ENCODE measurements around the gene SHH. TPM values are rescaled to one million over a fixed set of nuclear protein-coding genes. Genes with fewer than 3 reads are reported as not detected.
A peak's percentile ranks its signal among the peaks of the same experiment; 100 is the strongest.

SHH gene
- total RNA-seq, 1 experiment from 2014 or later = 0.11 TPM

DNA sequence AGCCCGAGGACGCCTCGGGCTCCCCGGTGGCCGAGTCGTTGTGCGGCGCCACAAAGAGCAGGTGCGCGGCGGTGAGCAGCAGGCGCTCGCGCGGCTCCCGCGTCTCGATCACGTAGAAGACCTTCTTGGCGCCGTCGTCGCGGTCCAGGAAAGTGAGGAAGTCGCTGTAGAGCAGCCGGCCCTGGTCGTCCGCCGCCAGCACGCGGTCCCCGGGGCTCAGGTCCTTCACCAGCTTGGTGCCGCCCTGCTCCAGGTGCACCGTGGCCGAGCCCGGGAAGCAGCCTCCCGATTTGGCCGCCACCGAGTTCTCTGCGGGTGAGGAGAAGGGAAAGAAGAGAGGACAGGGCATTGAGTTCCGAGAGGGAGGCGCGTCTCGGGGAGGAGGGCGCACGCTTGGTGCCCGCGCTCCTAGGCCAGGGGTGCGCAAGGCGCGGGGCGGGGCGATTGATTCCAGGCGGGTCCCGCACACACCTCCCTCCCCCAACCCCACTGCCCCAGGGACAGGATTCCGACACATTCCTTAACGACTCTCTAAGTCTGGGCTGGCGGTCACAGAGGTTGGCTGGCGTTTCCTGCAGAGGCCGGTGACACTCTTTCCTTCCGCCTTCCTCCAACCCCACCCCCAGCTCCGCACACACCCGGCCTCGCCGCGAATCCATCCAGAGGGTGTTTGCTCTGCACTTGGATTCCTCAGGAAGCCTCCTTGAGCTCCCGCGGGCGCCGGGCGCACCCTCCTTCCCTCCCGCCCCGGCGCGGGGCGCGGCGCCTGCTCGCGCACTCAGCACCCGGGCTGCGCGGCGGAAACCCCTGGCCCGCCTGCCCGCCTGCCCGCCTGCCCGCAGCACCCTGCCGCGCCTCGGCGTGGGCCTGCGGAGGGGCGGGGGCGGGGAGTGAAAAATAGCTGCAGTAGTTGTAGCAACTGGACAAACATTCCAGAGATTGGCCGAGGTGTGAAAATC lies 8.6 kb downstream of the SHH start:
- Histone ChIP-seq H3K4me1 (ENCODE audit: insufficient read depth, low read length) (peaks cover 8% of the 10 kb centered on the region; the same call in 1 of the 2 replicates), H2AFZ (ENCODE audit: low read length) (peak overlapping the region; percentile 87), H3K27ac (ENCODE audit: low read length) (no peak overlapping the region), H3K9ac (ENCODE audit: low read length) (no peak overlapping the region), H4K20me1 (ENCODE audit: low read length) (no peaks in the 10 kb centered on the region), H3K4me2 (ENCODE audit: low read length) (peak overlapping the region; percentile 96), H3K9me2 (replicated peaks; ENCODE audit: low read length) (no peaks in the 10 kb centered on the region), H3K4me3 (ENCODE audit: low read length) (peak overlapping the region; percentile 68), H3K36me3 (ENCODE audit: low read depth, low read length) (no peaks in the 10 kb centered on the region), H3K79me2 (ENCODE audit: low read length) (no peaks in the 10 kb centered on the region), H3K27me3 (ENCODE audit: low read length) (peaks cover 7% of the 10 kb centered on the region), H3F3A (ENCODE audit: low read length, unreplicated experiment) (no peaks in the 10 kb centered on the region), H3K9me3 (ENCODE audit: low read length) (no peaks in the 10 kb centered on the region)
- TF ChIP-seq, protein P1, sequence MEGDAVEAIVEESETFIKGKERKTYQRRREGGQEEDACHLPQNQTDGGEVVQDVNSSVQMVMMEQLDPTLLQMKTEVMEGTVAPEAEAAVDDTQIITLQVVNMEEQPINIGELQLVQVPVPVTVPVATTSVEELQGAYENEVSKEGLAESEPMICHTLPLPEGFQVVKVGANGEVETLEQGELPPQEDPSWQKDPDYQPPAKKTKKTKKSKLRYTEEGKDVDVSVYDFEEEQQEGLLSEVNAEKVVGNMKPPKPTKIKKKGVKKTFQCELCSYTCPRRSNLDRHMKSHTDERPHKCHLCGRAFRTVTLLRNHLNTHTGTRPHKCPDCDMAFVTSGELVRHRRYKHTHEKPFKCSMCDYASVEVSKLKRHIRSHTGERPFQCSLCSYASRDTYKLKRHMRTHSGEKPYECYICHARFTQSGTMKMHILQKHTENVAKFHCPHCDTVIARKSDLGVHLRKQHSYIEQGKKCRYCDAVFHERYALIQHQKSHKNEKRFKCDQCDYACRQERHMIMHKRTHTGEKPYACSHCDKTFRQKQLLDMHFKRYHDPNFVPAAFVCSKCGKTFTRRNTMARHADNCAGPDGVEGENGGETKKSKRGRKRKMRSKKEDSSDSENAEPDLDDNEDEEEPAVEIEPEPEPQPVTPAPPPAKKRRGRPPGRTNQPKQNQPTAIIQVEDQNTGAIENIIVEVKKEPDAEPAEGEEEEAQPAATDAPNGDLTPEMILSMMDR (conservative IDR thresholded peaks at IDR 0.05; ENCODE audit: low read depth, low read length) = no peak
- TF ChIP-seq EZH2phosphoT487 (IDR thresholded peaks at IDR 0.05; ENCODE audit: borderline replicate concordance, low read length) = no peak
- TF ChIP-seq EZH2 (IDR thresholded peaks at IDR 0.05; ENCODE audit: low read length, unreplicated experiment) = no peak
- peak; percentile 30 for ATAC-seq
- peak; percentile 53 for DNase-seq
- ChIA-PET POLR2A (ENCODE audit: unreplicated experiment) (no interaction called here), CTCF (no interaction called here)
- no TSS peak for BruUV-seq (replicated peaks)
- intact Hi-C loops (cut with micrococcal nuclease) = loop anchor here (2.0 to 5.0 kb wide), 3 partner anchors 353 to 959 kb away; no protein-coding TSS in a partner anchor

DNA sequence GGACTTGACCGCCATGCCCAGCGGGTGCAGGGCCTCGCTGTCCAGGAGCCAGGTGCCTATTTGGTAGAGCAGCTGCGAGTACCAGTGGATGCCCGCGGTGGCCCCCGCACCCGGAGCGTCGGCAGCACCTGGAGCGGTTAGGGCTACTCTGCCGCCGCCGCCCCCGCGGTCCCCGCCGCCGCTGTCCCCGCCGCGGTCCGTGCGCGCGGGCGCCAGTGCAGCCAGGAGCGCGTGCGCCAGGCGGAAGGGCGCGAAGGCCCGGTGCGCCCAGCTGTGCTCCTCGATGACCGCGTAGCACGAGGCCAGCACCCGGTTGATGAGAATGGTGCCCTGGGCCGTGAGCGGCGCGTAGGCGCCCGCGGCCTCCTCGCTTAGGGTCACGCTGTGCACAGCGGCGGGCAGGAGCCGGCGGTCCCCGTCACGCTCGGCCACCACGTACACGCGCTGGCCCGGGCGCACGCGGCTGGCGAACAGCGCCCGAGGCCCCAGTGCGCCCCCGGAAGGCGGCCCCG lies 9.3 kb downstream of the SHH start:
- no peak overlapping the region for H3K27ac ChIP-seq (ENCODE audit: low read length)
- no peaks in the 10 kb centered on the region for H3F3A ChIP-seq (ENCODE audit: low read length, unreplicated experiment)
- no peak for DNase-seq
- CTCF ChIA-PET = no interaction called here
- intact Hi-C loops (cut with micrococcal nuclease) = loop anchor here (5.0 kb wide), 1 partner anchor 959 kb away; no protein-coding TSS in a partner anchor
- ATAC-seq = no peak
- BruUV-seq (replicated peaks) = no TSS peak
- no peak overlapping the region for H3K4me3 ChIP-seq (ENCODE audit: low read length)
- peaks cover 8% of the 10 kb centered on the region; the same call in 1 of the 2 replicates for H3K4me1 ChIP-seq (ENCODE audit: insufficient read depth, low read length)
- TF ChIP-seq EZH2 (IDR thresholded peaks at IDR 0.05; ENCODE audit: low read length, unreplicated experiment) = no peak
- TF ChIP-seq, protein P1 (conservative IDR thresholded peaks at IDR 0.05; ENCODE audit: low read depth, low read length) = no peak
- no peak for TF ChIP-seq EZH2phosphoT487 (IDR thresholded peaks at IDR 0.05; ENCODE audit: borderline replicate concordance, low read length)
- no peaks in the 10 kb centered on the region for H4K20me1 ChIP-seq (ENCODE audit: low read length)
- no peaks in the 10 kb centered on the region for H3K9me3 ChIP-seq (ENCODE audit: low read length)
- H3K27me3 ChIP-seq (ENCODE audit: low read length) = 0 out of 2 replicates have a peak, but pooled peaks cover under 1% of the 10 kb centered on the region
- POLR2A ChIA-PET (ENCODE audit: unreplicated experiment) = no interaction called here
- H3K36me3 ChIP-seq (ENCODE audit: low read depth, low read length) = no peaks in the 10 kb centered on the region
- no peaks in the 10 kb centered on the region for H3K9me2 ChIP-seq (replicated peaks; ENCODE audit: low read length)
- H2AFZ ChIP-seq (ENCODE audit: low read length) = no peak overlapping the region
- no peaks in the 10 kb centered on the region for H3K79me2 ChIP-seq (ENCODE audit: low read length)
- H3K9ac ChIP-seq (ENCODE audit: low read length) = no peak overlapping the region
- H3K4me2 ChIP-seq (ENCODE audit: low read length) = no peak overlapping the region
